Measurements from ENCODE around the gene NLK. TPM values are rescaled to one million over a fixed set of nuclear protein-coding genes. Genes with fewer than 3 reads are reported as not detected.
A peak's percentile ranks its signal among the peaks of the same experiment; 100 is the strongest.

The NLK gene
- total RNA-seq, 1 experiment from 2014 or later: 31.8 TPM

DNA sequence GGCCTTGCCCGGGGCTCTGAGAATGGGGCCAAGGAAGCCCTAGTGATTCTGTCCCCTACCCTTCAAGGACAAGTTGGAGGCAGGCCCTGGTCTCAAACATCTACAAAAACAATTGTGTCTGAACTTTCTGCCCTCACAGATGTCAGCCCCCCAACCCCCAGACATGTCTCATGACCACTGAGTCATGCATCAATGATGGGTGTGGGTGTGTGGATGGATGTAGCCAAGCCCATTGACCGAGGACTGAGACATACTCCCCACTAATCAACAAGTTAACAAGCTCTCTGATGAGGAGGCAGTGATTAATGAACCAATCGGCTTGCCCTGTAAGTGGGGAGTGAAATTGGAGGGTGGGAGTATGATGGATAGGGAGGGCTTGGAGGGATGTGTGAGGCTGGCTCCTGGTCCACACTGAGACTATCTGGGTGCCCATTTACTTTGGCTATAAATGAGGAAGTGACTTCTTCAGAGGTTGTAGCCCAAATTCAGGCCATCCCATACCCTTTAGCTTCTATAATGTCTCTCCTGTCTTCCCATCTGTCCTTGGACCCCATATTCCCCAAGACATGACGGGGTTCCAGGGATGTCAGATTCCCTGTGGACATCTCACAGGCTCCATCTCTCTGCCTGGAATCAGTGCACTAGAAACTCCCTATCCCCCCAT lies 179.4 kb downstream of the NLK start:
- Histone ChIP-seq H3K27ac (ENCODE audit: insufficient read length, low read depth, low read length) (no peak overlapping the region), H3K14ac (ENCODE audit: insufficient read depth, low read length) (no peak overlapping the region), H3K4me1 (ENCODE audit: insufficient read depth, low read length) (peaks cover 3% of the 10 kb centered on the region; the same call in 1 of the 2 replicates), H3K9me3 (ENCODE audit: control insufficient read depth, low read depth, low read length) (no peaks in the 10 kb centered on the region), H3K4me2 (ENCODE audit: insufficient read depth, insufficient read length, low read length) (no peak overlapping the region), H2BK5ac (ENCODE audit: insufficient read length, low read length) (no peak overlapping the region), H4K8ac (replicated peaks; ENCODE audit: insufficient read length, low read depth, low read length) (no peak overlapping the region), H3K56ac (ENCODE audit: insufficient read length, low read depth, low read length) (no peak overlapping the region), H2BK15ac (ENCODE audit: low read depth, low read length) (no peak overlapping the region), H2BK20ac (ENCODE audit: low read depth, low read length, poor library complexity, severe bottlenecking) (no peak overlapping the region), H3K79me1 (ENCODE audit: insufficient read depth, low read depth, low read length, poor library complexity, severe bottlenecking) (no peaks in the 10 kb centered on the region), H3K79me2 (ENCODE audit: insufficient read depth, low read length) (no peaks in the 10 kb centered on the region), H2BK12ac (ENCODE audit: insufficient read length, low read depth, low read length) (no peak overlapping the region), H3K23me2 (ENCODE audit: insufficient read length, low read depth, low read length, poor library complexity, severe bottlenecking) (no peaks in the 10 kb centered on the region), H4K91ac (ENCODE audit: insufficient read length, low read depth, low read length) (no peak overlapping the region), H4K20me1 (ENCODE audit: control insufficient read depth, insufficient read depth, insufficient read length) (no peaks in the 10 kb centered on the region), H3K27me3 (ENCODE audit: insufficient read depth, low read length) (no peaks in the 10 kb centered on the region), H4K5ac (ENCODE audit: insufficient read length, low read depth, low read length) (no peak overlapping the region), H2BK120ac (ENCODE audit: low read depth, low read length, poor library complexity, severe bottlenecking) (no peak overlapping the region), H3T11ph (ENCODE audit: low read length) (no peak overlapping the region), H3K4ac (ENCODE audit: low read depth, low read length) (no peak overlapping the region), H3K18ac (ENCODE audit: insufficient read length, low read depth, low read length) (no peak overlapping the region), H3K9ac (ENCODE audit: extremely low read depth, insufficient read length, low read length) (no peak overlapping the region), H3K23ac (ENCODE audit: insufficient read length, low read depth, low read length) (no peak overlapping the region), H2AK5ac (ENCODE audit: insufficient read length, low read length) (no peak overlapping the region), H2AFZ (ENCODE audit: low read length) (no peak overlapping the region)
- no peak for DNase-seq
- no CpG with 5 or more reads among the region's 4 CpGs for WGBS (ENCODE audit: extremely low coverage, insufficient read length, low lambda C conversion rate)
- H3K27me3 Mint-ChIP-seq (ENCODE audit: low read depth): peaks cover 2% of the 10 kb centered on the region; the same call in 1 of the 2 replicates
- H3K27ac Mint-ChIP-seq: no peak overlapping the region; a peak in 1 of 7 replicates
- 0 out of 5 replicates have a peak overlapping the region, but pooled peaks of 1 of the 2 experiments have one; percentile 18 for H3K4me3 Mint-ChIP-seq
- TF ChIP-seq, protein P1, sequence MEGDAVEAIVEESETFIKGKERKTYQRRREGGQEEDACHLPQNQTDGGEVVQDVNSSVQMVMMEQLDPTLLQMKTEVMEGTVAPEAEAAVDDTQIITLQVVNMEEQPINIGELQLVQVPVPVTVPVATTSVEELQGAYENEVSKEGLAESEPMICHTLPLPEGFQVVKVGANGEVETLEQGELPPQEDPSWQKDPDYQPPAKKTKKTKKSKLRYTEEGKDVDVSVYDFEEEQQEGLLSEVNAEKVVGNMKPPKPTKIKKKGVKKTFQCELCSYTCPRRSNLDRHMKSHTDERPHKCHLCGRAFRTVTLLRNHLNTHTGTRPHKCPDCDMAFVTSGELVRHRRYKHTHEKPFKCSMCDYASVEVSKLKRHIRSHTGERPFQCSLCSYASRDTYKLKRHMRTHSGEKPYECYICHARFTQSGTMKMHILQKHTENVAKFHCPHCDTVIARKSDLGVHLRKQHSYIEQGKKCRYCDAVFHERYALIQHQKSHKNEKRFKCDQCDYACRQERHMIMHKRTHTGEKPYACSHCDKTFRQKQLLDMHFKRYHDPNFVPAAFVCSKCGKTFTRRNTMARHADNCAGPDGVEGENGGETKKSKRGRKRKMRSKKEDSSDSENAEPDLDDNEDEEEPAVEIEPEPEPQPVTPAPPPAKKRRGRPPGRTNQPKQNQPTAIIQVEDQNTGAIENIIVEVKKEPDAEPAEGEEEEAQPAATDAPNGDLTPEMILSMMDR (conservative IDR thresholded peaks at IDR 0.05): no peak
- H3K36me3 Mint-ChIP-seq (ENCODE audit: insufficient read depth in 1 of 3, low read depth in 3 of 3): peaks cover 13 to 19% (median 16%) of the 10 kb centered on the region in 3 experiments; a peak in 6 of 7 replicates
- H3K4me1 Mint-ChIP-seq: peaks cover 0 to 3% of the 10 kb centered on the region in 2 experiments; a peak in 3 of 4 replicates
- peaks cover 12 to 15% of the 10 kb centered on the region in 2 experiments; a peak in 4 of 5 replicates for H3K9me3 Mint-ChIP-seq

Data from H9 (cell line).